HepG2 (cell line): ENCODE measurements around the gene SHPK. TPM values are rescaled to one million over a fixed set of nuclear protein-coding genes. Genes with fewer than 3 reads are reported as not detected.

Experiments used
- ATAC-seq: fragments of 200-7000 bp; cut with Tn5 transposase; 3 replicates; pipeline ENCODE4 v1.9.1; 2020; ENCODE audit warnings: mild to moderate bottlenecking, moderate library complexity
- BruUV-seq: library from RNA; stranded (reverse); fragments of 400-500 nt; replicated peaks from 2 replicates; lab custom pipeline; 2021; lab: Mats Ljungman, UMichigan
- CTCF ChIA-PET: fragments of 300-600 bp; formaldehyde crosslinking; extraction: SDS; loops from one replicate; lab custom pipeline; 2021; ENCODE audit warnings: low total read pairs, inconsistent platforms, low intra/inter-chr PET ratio; lab: Yijun Ruan, JAX
- POLR2A ChIA-PET: fragments of 350-600 bp; sonication (Branson Sonifier 250); formaldehyde crosslinking; loops from one replicate; lab custom pipeline; 2020; ENCODE audit warnings: antibody characterized with exemption, inconsistent platforms; lab: Yijun Ruan, JAX
- DNase-seq: peaks from one replicate; pipeline ENCODE4 v3.0.0-alpha.2; 2015; ENCODE audit warnings: low spot score
- FAIRE-seq: peaks from 3 replicates; lab custom pipeline; 2011; peaks lifted over from hg19 to GRCh38; lab: Jason Lieb, UNC
- H2AFZ ChIP-seq: one replicate; pipeline ENCODE4 v1.6.1; 2011; ENCODE audit warnings: low read length, inconsistent platforms
- H3K27ac ChIP-seq: fragments of 300-600 bp; 3 replicates; pipeline ENCODE4 v1.8.0; 2011; ENCODE audit warnings: mixed run types, mild to moderate bottlenecking, mixed read lengths, low read length, inconsistent platforms; ENCODE audit not compliant: insufficient read depth; ENCODE audit errors: extremely low read length
- H3K27me3 ChIP-seq, 2 experiments: fragments of 200-600 bp in 1 of 2; 2 replicates in 1 of 2; 3 replicates in 1 of 2; pipeline versions ENCODE4 v1.6.0 to v1.8.0; 2011; ENCODE audit warnings: low read length in 2 of 2, mild to moderate bottlenecking in 2 of 2, moderate library complexity in 2 of 2, inconsistent platforms in 1 of 2; ENCODE audit not compliant: insufficient read depth in 2 of 2, control insufficient read depth in 1 of 2
- H3K36me3 ChIP-seq, 2 experiments: fragments of 200-600 bp in 1 of 2; replicated peaks in 1 of 2; 2 replicates in 1 of 2; 3 replicates in 1 of 2; pipeline versions ENCODE4 v1.5.1 to v1.8.0; 2011; ENCODE audit warnings: low read length in 2 of 2, inconsistent platforms in 1 of 2; ENCODE audit not compliant: insufficient read depth in 2 of 2, control insufficient read depth in 1 of 2
- H3K4me1 ChIP-seq: 2 replicates; pipeline ENCODE4 v1.5.1; 2012; ENCODE audit warnings: low read length, inconsistent platforms; ENCODE audit not compliant: insufficient read depth
- H3K4me2 ChIP-seq: 2 replicates; pipeline ENCODE4 v1.6.0; 2011; ENCODE audit warnings: low read depth, low read length, inconsistent platforms
- H3K4me3 ChIP-seq, 3 experiments: fragments of 200-600 bp in 1 of 3; sonication (generic), shearing (Covaris generic) in 1 of 3; replicated peaks in 1 of 3; 2 replicates each; pipeline ENCODE4 v1.5.1; 2011 to 2016; ENCODE audit warnings: low read length in 3 of 3, inconsistent platforms in 2 of 3, low read depth in 2 of 3, mild to moderate bottlenecking in 2 of 3, control low read depth in 1 of 3, mixed read lengths in 1 of 3; ENCODE audit not compliant: insufficient read depth in 1 of 3
- H3K79me2 ChIP-seq: one replicate; pipeline ENCODE4 v1.6.1; 2011; ENCODE audit warnings: low read length, inconsistent platforms; ENCODE audit not compliant: insufficient read depth
- H3K9ac ChIP-seq: 2 replicates; pipeline ENCODE4 v1.6.0; 2011; ENCODE audit warnings: mild to moderate bottlenecking, low read depth, low read length, inconsistent platforms; ENCODE audit not compliant: insufficient read depth
- H3K9me3 ChIP-seq: 2 replicates; pipeline ENCODE4 v1.5.1; 2012; ENCODE audit warnings: mild to moderate bottlenecking, low read length
- H4K20me1 ChIP-seq: 2 replicates; pipeline ENCODE4 v1.6.0; 2011; ENCODE audit warnings: inconsistent platforms, mild to moderate bottlenecking, low read length, moderate library complexity; ENCODE audit not compliant: insufficient read depth
- ELF3 ChIP-seq: IDR thresholded peaks from 2 replicates; pipeline ENCODE4 v1.6.1; 2016; ENCODE audit warnings: missing genetic modification reagents, missing compliant biosample characterization
- FOXA3 ChIP-seq: IDR thresholded peaks from 2 replicates; pipeline ENCODE4 v1.6.1; 2016; ENCODE audit warnings: missing genetic modification reagents, missing compliant biosample characterization
- FOXK1 ChIP-seq: sonication (generic); formaldehyde crosslinking; IDR thresholded peaks from 2 replicates; pipeline ENCODE4 v1.4.0; 2020; ENCODE audit warnings: low read depth, missing genetic modification reagents, borderline replicate concordance
- GMEB2 ChIP-seq: IDR thresholded peaks from 2 replicates; pipeline ENCODE4 v1.6.1; 2016; ENCODE audit warnings: missing biosample characterization, missing genetic modification reagents, low read depth
- HHEX ChIP-seq: IDR thresholded peaks from 2 replicates; pipeline ENCODE4 v1.6.1; 2016; ENCODE audit warnings: control low read depth
- JDP2 ChIP-seq: sonication (generic); formaldehyde crosslinking; IDR thresholded peaks from 2 replicates; pipeline ENCODE4 v1.8.1; 2022; ENCODE audit warnings: missing genetic modification reagents, borderline replicate concordance
- KDM1A ChIP-seq: IDR thresholded peaks from 2 replicates; pipeline ENCODE4 v1.6.1; 2016; ENCODE audit warnings: missing compliant biosample characterization
- PAWR ChIP-seq: sonication (generic); formaldehyde crosslinking; IDR thresholded peaks from 2 replicates; pipeline ENCODE4 v1.4.0; 2020; ENCODE audit warnings: missing genetic modification reagents, mild to moderate bottlenecking, borderline replicate concordance
- PCBP2 ChIP-seq: fragments of 200-400 bp; formaldehyde crosslinking; optimal IDR thresholded peaks from 2 replicates; pipeline ENCODE3; 2018; ENCODE audit warnings: low read length, low read depth; ENCODE audit not compliant: poor library complexity, severe bottlenecking
- PRDM4 ChIP-seq: sonication (generic); formaldehyde crosslinking; IDR thresholded peaks from 2 replicates; pipeline ENCODE4 v1.9.0; 2021; ENCODE audit warnings: missing genetic modification reagents, borderline replicate concordance
- ZFX ChIP-seq: sonication (generic); formaldehyde crosslinking; IDR thresholded peaks from 2 replicates; pipeline ENCODE4 v1.4.0; 2020; ENCODE audit warnings: mild to moderate bottlenecking, low read depth, missing genetic modification reagents, moderate library complexity
- ZNF136 ChIP-seq: sonication (generic); formaldehyde crosslinking; IDR thresholded peaks from 2 replicates; pipeline ENCODE4 v1.8.1; 2022; ENCODE audit warnings: low read depth, mild to moderate bottlenecking, moderate library complexity, missing genetic modification reagents
- ZNF605 ChIP-seq: sonication (generic); formaldehyde crosslinking; IDR thresholded peaks from 2 replicates; pipeline ENCODE4 v1.8.0; 2022; ENCODE audit warnings: mild to moderate bottlenecking, missing genetic modification reagents
- ZNF609 ChIP-seq: sonication (generic); formaldehyde crosslinking; IDR thresholded peaks from 2 replicates; pipeline ENCODE4 v1.4.0; 2020; ENCODE audit warnings: mild to moderate bottlenecking, missing genetic modification reagents, borderline replicate concordance
- ZNF713 ChIP-seq: sonication (generic); formaldehyde crosslinking; IDR thresholded peaks from 2 replicates; pipeline ENCODE4 v1.4.0; 2020; ENCODE audit warnings: mild to moderate bottlenecking, missing genetic modification reagents
- ZNF777 ChIP-seq: sonication (generic); formaldehyde crosslinking; IDR thresholded peaks from 2 replicates; pipeline ENCODE4 v1.4.0; 2020; ENCODE audit warnings: missing genetic modification reagents
- WGBS: methylation state at CpG from one replicate; pipeline ENCODE4 v1.1.6; 2017; ENCODE audit warnings: low lambda C conversion rate; 5-methylcytosine and 5-hydroxymethylcytosine counted together
- in situ Hi-C: cut with HindIII; loops from 2 replicates; pipeline ENCODE4 v1.10.0; 2017; ENCODE audit warnings: low pct_unique_long_range_greater_than_20kb; ENCODE audit not compliant: extremely low pct_ligation_motif_present
- intact Hi-C: fragments of 100-400 bp; cut with micrococcal nuclease; formaldehyde crosslinking; loops from one replicate; pipeline ENCODE4 v1.10.0; 2022; ENCODE audit not compliant: unreplicated experiment
- polyA plus RNA-seq, 8 experiments: library from polyadenylated mRNA; depleted of rRNA in 3 of 8; stranded (reverse) in 7 of 8; unstranded in 1 of 8; fragments of >200 nt; fragmentation: Illumina TruSeq in 4 of 8; extraction: Trizol in 4 of 8; gene quantifications; 2 replicates each; pipeline versions ENCODE4 v1.2.1 to v1.2.3, GENCODE V29; 2011 to 2016; ENCODE audit warnings: low read depth in 4 of 8, missing spikeins in 1 of 8, mixed read lengths in 1 of 8; ENCODE audit not compliant: insufficient read depth in 1 of 8
- total RNA-seq, 5 experiments: library from RNA; depleted of rRNA; stranded (reverse); fragments of >200 nt; fragmentation: Illumina TruSeq; extraction: Trizol; gene quantifications; 2 replicates each; pipeline ENCODE4 v1.2.3, GENCODE V29; 2016; ENCODE audit warnings: low read depth in 1 of 5

SHPK gene
- total and polyA plus RNA-seq, 2 of the 13 experiments (the other 11 are each of a cell fraction or from before 2014, with no cell fraction given), result 16.2 to 30.9 TPM

- no peak for TF ChIP-seq ZFX (CRISPR knock-in tag)
These were observed 50.2 kb downstream of the SHPK start (continued) for GRCh38 chr17:3585826-3586225.

GRCh38 chr17:3583456-3583855 is 52.6 kb downstream of the SHPK start:
- Histone ChIP-seq H3K36me3 (peaks cover 19 to 37% of the 10 kb centered on the region in 2 experiments), H3K4me2 (no peak overlapping the region), H3K4me3 (no peak overlapping the region), H3K4me1 (no peaks in the 10 kb centered on the region), H4K20me1 (no peaks in the 10 kb centered on the region), H3K27ac (no peak overlapping the region), H3K27me3 (no peaks in the 10 kb centered on the region), H3K79me2 (no peaks in the 10 kb centered on the region), H2AFZ (no peak overlapping the region), H3K9ac (no peak overlapping the region), H3K9me3 (no peaks in the 10 kb centered on the region)
- in situ Hi-C loops, result no loop called here
- DNase-seq, result no peak
- WGBS, result 96% methylated on average over 4 of the region's 9 CpGs
- CTCF ChIA-PET, result no interaction called here
- ATAC-seq, result no peak
- POLR2A ChIA-PET, result no interaction called here
- no peak for FAIRE-seq
- intact Hi-C loops, result no loop called here
- BruUV-seq, result no TSS peak
- no peak for TF ChIP-seq PAWR
- TF ChIP-seq PCBP2, result no peak
- TF ChIP-seq GMEB2, result no peak
- TF ChIP-seq KDM1A, result no peak
- no peak for TF ChIP-seq ZNF605 (CRISPR knock-in tag)
- TF ChIP-seq PRDM4, result no peak
- no peak for TF ChIP-seq ZNF777
- no peak for TF ChIP-seq ZNF609 (CRISPR knock-in tag)
- no peak for TF ChIP-seq HHEX
- TF ChIP-seq FOXA3, result no peak
- no peak for TF ChIP-seq JDP2 (CRISPR knock-in tag)
- no peak for TF ChIP-seq ZNF136
- TF ChIP-seq ELF3 (CRISPR knock-in tag), result no peak
- TF ChIP-seq FOXK1 (CRISPR knock-in tag), result no peak
- TF ChIP-seq ZNF713 (CRISPR knock-in tag), result no peak
